Type B pancreatic cell (in vitro differentiated cells): ENCODE data around the gene FMNL2. TPM values are rescaled to one million over a fixed set of nuclear protein-coding genes. Genes with fewer than 3 reads are reported as not detected.
A peak's percentile ranks its signal among the peaks of the same experiment; 100 is the strongest.

Experiments
- DNase-seq: peaks from one replicate; pipeline ENCODE4 v3.0.0; 2021; ENCODE audit warnings: mixed read lengths; ENCODE audit not compliant: unreplicated experiment; ENCODE audit errors: extremely low spot score
- H3K27ac Mint-ChIP-seq: 2 replicates; pipeline ENCODE4 v1.8.0; 2021; ENCODE audit warnings: mild to moderate bottlenecking, mixed read lengths
- H3K27me3 Mint-ChIP-seq: 2 replicates; pipeline ENCODE4 v1.8.0; 2021; ENCODE audit warnings: mixed read lengths
- H3K36me3 Mint-ChIP-seq: 2 replicates; pipeline ENCODE4 v1.8.0; 2021; ENCODE audit warnings: mixed read lengths
- H3K4me1 Mint-ChIP-seq: one replicate; pipeline ENCODE4 v1.8.0; 2021; ENCODE audit warnings: mixed read lengths; ENCODE audit not compliant: unreplicated experiment
- H3K4me3 Mint-ChIP-seq: 2 replicates; pipeline ENCODE4 v1.8.0; 2021; ENCODE audit warnings: mild to moderate bottlenecking, mixed read lengths
- H3K9me3 Mint-ChIP-seq: 2 replicates; pipeline ENCODE4 v1.8.0; 2021; ENCODE audit warnings: mixed read lengths
- total RNA-seq: library from RNA; stranded (reverse); gene quantifications from 2 replicates; pipeline ENCODE4 v1.2.1, GENCODE V29; 2021; ENCODE audit warnings: low replicate concordance
- TF ChIP-seq, protein P1 (sequence below): fragments of 200-600 bp; sonication (generic); conservative IDR thresholded peaks from 2 replicates; pipeline ENCODE4 v1.5.0; 2021; ENCODE audit warnings: antibody characterized with exemption, mild to moderate bottlenecking

FMNL2 gene
- total RNA-seq, 1 donor from 2014 or later = 62.1 TPM

DNA sequence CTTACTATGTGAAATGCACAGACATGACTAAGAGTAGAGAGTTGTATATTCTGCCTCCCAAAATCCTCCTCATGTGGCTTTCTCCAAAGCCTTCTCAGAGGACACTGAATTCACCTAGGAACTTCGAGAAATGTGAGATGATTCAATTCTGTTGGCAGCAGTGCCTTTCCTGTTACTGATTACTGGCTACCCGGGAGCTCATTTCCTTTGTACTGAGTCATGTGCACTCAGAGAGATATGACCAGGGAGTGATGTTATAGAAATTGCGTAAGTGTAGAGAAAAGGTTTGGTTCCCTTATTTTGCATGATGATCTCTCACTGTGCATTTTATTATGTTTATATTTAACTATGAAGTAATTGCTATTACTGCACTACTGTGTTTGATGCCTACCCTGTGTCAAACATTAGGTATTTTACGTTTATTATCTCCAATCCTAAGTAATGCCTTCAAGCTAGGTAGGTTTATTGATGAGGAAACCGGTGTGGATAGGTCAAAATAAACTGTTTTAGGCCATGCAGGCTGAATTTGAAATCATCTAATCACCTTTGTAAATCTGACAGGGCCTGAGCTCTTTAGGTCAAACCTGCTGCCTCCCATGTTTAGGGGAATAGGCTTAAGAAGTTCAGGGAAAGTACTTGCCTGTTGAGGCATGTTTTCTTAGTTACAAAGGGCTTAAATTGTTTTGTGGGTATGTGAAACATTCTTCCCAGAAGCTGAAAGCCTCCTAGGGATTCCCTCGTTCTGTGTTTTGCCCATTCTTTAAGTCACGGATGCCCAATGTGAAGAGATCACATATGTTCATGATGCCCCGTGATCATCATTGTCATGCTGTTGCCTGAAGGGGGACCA, 86.8 kb downstream of the FMNL2 start:
- TF ChIP-seq, protein P1, sequence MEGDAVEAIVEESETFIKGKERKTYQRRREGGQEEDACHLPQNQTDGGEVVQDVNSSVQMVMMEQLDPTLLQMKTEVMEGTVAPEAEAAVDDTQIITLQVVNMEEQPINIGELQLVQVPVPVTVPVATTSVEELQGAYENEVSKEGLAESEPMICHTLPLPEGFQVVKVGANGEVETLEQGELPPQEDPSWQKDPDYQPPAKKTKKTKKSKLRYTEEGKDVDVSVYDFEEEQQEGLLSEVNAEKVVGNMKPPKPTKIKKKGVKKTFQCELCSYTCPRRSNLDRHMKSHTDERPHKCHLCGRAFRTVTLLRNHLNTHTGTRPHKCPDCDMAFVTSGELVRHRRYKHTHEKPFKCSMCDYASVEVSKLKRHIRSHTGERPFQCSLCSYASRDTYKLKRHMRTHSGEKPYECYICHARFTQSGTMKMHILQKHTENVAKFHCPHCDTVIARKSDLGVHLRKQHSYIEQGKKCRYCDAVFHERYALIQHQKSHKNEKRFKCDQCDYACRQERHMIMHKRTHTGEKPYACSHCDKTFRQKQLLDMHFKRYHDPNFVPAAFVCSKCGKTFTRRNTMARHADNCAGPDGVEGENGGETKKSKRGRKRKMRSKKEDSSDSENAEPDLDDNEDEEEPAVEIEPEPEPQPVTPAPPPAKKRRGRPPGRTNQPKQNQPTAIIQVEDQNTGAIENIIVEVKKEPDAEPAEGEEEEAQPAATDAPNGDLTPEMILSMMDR = no peak
- Mint-ChIP-seq H3K27ac (peak overlapping the region; percentile 72), H3K36me3 (peaks cover 7% of the 10 kb centered on the region), H3K27me3 (no peaks in the 10 kb centered on the region), H3K9me3 (no peaks in the 10 kb centered on the region), H3K4me3 (peak overlapping the region; percentile 19), H3K4me1 (peaks cover 42% of the 10 kb centered on the region)
- DNase-seq = no peak

DNA sequence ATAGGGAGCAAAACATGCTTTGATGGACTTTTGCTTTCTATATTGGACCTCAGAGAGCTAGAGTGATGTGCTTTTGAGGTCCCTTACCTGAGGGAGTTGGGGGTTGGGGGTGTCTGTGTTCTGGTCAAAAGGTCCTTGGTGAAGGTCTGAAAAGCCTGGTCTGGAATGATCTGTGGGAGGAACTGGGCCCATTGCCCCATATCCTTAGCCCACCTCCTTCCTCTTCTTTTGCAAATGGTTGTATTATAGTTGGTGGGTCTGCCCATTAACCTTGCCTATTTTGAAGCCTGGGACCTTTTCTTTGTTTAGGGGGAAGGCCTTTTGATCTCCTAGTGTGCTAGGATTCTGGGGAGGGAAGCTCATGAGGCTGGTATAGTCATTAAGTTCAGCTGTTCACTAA, 88.7 kb downstream of the FMNL2 start:
- H3K4me1 Mint-ChIP-seq = peaks cover 57% of the 10 kb centered on the region
- H3K27ac Mint-ChIP-seq = no peak overlapping the region
- no peak for DNase-seq
- H3K27me3 Mint-ChIP-seq = no peaks in the 10 kb centered on the region
- H3K36me3 Mint-ChIP-seq = peaks cover 3% of the 10 kb centered on the region
- H3K4me3 Mint-ChIP-seq = no peak overlapping the region
- TF ChIP-seq, protein P1 = no peak
- H3K9me3 Mint-ChIP-seq = no peaks in the 10 kb centered on the region

DNA sequence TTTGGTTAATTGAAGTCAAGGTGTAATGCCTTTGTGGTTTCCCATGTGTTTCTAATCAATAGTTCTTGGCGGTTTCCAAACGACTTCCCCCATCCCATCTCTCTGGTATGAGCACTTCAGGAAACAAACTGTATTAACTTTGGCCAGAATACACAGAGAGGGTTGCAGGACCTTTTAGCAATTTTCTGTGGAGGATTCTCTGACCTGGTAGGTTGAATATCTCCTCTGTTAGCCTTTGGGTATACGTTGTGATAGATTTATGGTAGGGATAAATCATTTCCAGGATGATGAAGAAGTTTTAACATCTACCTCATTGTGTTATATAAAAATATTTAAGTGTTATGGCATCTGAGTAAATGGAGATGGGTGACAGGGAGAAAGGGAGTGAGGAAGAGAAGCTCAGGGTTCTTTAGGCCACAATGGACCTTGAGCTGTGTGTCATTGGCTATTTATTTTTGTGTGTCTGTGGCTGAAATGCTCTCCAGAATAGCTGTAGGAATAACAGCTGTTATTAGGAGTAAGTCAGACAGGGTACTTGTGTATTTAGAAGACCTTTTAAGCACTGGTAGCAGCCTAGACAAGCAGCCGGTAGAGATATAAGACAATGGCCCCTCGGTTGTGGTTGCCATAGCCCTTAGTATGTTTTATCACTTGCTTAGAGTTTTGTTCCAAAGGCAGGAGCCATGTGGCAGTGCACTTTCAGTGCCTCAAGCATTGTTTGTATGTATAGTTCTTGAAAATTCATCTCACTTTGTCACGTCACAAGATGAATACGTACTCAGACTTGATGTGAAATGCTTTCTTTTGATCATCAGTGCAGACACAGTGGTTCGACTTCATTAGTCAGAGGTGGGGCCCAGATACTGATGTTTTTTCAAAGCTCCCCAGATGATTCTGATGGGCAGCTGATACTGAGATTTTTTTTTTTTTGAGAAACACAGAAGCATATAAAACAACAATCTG, 91.1 kb downstream of the FMNL2 start:
- Mint-ChIP-seq H3K36me3 (no peaks in the 10 kb centered on the region), H3K27ac (peak overlapping the region; percentile 35), H3K4me3 (peak overlapping the region; percentile 10), H3K27me3 (no peaks in the 10 kb centered on the region), H3K4me1 (peaks cover 60% of the 10 kb centered on the region), H3K9me3 (no peaks in the 10 kb centered on the region)
- TF ChIP-seq, protein P1 = no peak
- DNase-seq = no peak

DNA sequence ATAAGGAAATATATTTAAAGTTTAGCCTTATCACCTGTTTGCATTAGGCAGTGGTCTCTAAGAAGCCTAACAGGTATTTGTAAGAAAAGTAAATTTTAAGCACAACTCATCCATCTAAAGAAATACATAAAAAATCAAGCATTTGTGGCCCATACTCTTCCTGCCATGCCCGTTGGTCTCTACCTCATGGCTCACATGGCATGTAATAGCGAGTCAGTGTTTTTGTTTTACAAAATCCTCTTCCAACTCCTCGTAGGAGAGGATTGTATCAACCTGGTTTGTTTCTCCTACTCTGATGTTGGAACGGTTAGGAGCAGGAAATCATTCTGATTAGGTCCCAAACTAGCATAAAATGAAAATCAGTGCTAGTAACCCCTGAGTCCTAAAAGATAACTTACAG, 91.8 kb downstream of the FMNL2 start:
- Mint-ChIP-seq H3K27ac (peak overlapping the region; percentile 35), H3K4me3 (no peak overlapping the region), H3K36me3 (no peaks in the 10 kb centered on the region), H3K4me1 (peaks cover 58% of the 10 kb centered on the region), H3K27me3 (no peaks in the 10 kb centered on the region), H3K9me3 (no peaks in the 10 kb centered on the region)
- TF ChIP-seq, protein P1 = no peak
- DNase-seq = no peak

DNA sequence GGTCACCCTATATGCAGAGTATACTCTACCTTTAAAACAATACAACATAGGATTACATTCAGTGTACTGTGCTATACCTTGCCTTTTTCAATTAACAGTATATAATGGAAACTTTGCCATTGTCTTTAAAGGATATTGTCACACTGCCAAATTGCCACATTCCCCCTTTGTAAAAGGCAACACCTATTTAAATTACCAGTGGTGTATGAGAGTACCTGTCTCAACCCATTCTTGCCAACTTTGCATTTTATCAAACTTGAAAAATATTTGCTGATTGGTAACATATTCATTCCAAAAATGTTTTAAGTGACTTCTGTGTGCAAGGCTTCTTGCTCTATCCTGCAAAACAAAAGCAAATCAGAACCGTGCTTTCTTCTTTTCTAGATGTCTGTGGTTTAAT, 92.9 kb downstream of the FMNL2 start:
- Mint-ChIP-seq H3K4me1 (peaks cover 63% of the 10 kb centered on the region), H3K9me3 (no peaks in the 10 kb centered on the region), H3K27me3 (no peaks in the 10 kb centered on the region)

More for the DNA sequence above, 92.9 kb downstream of the FMNL2 start:
- peak overlapping the region; percentile 56 for H3K27ac Mint-ChIP-seq
- H3K4me3 Mint-ChIP-seq = peak overlapping the region; percentile 11
- DNase-seq = no peak
- TF ChIP-seq, protein P1 = no peak
- no peaks in the 10 kb centered on the region for H3K36me3 Mint-ChIP-seq
